ENCODE data around the gene VEZF1. TPM values are rescaled to one million over a fixed set of nuclear protein-coding genes. Genes with fewer than 3 reads are reported as not detected.

Gene VEZF1
- total RNA-seq, 4 donors from 2014 or later = 88.5 to 147 (median 91.4) TPM

DNA sequence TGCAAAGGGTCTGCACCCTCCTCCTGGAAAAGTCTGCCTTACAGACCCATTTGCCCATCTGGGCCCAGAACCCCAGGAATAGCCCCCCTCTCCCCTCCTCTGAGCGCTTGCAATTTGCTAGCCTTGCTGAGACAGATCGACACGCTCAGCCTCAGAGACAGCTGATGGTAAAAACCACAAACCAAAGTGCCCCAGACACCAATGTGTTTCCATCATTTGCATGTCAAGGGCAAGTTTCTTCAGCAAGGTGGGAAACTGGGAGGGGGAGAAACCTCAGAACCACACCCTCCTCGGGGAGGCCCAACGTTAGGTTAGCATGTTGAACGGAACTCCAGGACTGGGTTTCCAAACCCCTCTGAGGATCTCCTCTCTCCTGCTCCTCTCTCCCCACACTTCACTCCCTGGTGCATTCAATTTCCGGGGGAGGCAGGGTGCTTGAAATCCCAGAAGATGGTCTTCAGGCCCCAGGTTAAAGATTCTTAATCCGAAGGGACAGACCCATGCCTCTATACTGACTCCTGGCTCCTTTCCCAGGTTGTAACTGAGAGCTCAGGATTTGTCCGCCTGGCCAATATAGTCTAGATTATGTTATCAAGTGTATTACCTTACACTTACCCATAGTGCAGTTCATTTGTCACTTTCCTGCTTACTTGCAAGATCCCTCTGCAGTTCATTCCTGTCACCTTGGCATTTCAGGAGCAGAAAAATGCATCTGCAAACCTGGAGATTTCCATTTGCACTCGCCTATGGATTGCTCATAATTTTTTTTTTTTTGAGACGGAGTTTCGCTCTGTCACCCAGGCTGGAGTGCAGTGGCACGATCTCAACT lies 31.5 kb downstream of the VEZF1 start:
- Histone ChIP-seq H3K36me3 (no peaks in the 10 kb centered on the region), H3K9me3 (no peaks in the 10 kb centered on the region), H3K4me3 (replicated peaks in 1 of 3) (no peak overlapping the region), H3K27me3 (no peaks in the 10 kb centered on the region), H3K4me1 (peaks cover 6 to 24% of the 10 kb centered on the region in 2 donors), H3K27ac (no peak overlapping the region)
- intact Hi-C loops (cut with DNase I) = loop anchor here (5.0 kb wide), 1 partner anchor 89 kb away; no protein-coding TSS in a partner anchor
- 78 to 80% methylated on average over 13 of the region's 13 CpGs for WGBS, 2 donors
- DNase-seq = peak in 1 of 2 donors; percentile 1
- no peak for TF ChIP-seq POLR2A (IDR thresholded peaks at IDR 0.05)
- TF ChIP-seq, protein P1, sequence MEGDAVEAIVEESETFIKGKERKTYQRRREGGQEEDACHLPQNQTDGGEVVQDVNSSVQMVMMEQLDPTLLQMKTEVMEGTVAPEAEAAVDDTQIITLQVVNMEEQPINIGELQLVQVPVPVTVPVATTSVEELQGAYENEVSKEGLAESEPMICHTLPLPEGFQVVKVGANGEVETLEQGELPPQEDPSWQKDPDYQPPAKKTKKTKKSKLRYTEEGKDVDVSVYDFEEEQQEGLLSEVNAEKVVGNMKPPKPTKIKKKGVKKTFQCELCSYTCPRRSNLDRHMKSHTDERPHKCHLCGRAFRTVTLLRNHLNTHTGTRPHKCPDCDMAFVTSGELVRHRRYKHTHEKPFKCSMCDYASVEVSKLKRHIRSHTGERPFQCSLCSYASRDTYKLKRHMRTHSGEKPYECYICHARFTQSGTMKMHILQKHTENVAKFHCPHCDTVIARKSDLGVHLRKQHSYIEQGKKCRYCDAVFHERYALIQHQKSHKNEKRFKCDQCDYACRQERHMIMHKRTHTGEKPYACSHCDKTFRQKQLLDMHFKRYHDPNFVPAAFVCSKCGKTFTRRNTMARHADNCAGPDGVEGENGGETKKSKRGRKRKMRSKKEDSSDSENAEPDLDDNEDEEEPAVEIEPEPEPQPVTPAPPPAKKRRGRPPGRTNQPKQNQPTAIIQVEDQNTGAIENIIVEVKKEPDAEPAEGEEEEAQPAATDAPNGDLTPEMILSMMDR (IDR thresholded peaks at IDR 0.05) = no peak

- Histone ChIP-seq H3K27ac (peak within 1 kb of the TSS; percentile 74 to 97 (median 95)), H3K27me3 (no peaks in the 10 kb centered on the region), H3K4me3 (replicated peaks in 1 of 3) (peak within 1 kb of the TSS; percentile 42 to 97 (median 79)), H3K4me1 (peaks cover 15 to 33% of the 10 kb centered on the region in 2 donors), H3K9me3 (no peaks in the 10 kb centered on the region), H3K36me3 (no peaks in the 10 kb centered on the region)
- WGBS, 2 donors = 0 to 4% methylated on average over 9 to 22 of the region's 79 CpGs
- intact Hi-C loops (cut with DNase I) = loop anchor here (5.0 kb wide), 1 partner anchor 88 kb away; no protein-coding TSS in a partner anchor
- TF ChIP-seq, protein P1 (IDR thresholded peaks at IDR 0.05) = peak in 4 of 6 experiments; percentile 7 to 61 (median 46)
- peak in 1 of 2 donors; percentile 56 for TF ChIP-seq POLR2A (IDR thresholded peaks at IDR 0.05)
- DNase-seq = peak; percentile 77 to 80
These were observed 32.7 kb downstream of the VEZF1 start, which contains the start of gene CUEDC1 for GRCh38 chr17:57955183-57955931. TSS of gene CUEDC1 (minus strand) at chr17:57955412. CDS start at chr17:57885564, 69,848 bp downstream.

- no peaks in the 10 kb centered on the region for H3K27me3 ChIP-seq
- H3K27ac ChIP-seq = peak overlapping the region; percentile 74 to 97 (median 95)
- H3K4me3 ChIP-seq (replicated peaks in 1 of 3) = peak overlapping the region; percentile 42 to 97 (median 79)
- no peaks in the 10 kb centered on the region for H3K36me3 ChIP-seq
- intact Hi-C loops (cut with DNase I) = loop anchor here (5.0 kb wide), 2 partner anchors 62 to 87 kb away; no protein-coding TSS in a partner anchor
- DNase-seq = peak; percentile 70 to 76
- 0 to 6% methylated on average over 17 to 22 of the region's 85 CpGs for WGBS, 2 donors
- peak in 1 of 2 donors; percentile 44 for TF ChIP-seq POLR2A (IDR thresholded peaks at IDR 0.05)
- TF ChIP-seq, protein P1 (IDR thresholded peaks at IDR 0.05) = no peak
- H3K4me1 ChIP-seq = peaks cover 22 to 41% of the 10 kb centered on the region in 2 donors
- no peaks in the 10 kb centered on the region for H3K9me3 ChIP-seq
These were observed 33.5 kb downstream of the VEZF1 start for GRCh38 chr17:57954397-57955182.

DNA sequence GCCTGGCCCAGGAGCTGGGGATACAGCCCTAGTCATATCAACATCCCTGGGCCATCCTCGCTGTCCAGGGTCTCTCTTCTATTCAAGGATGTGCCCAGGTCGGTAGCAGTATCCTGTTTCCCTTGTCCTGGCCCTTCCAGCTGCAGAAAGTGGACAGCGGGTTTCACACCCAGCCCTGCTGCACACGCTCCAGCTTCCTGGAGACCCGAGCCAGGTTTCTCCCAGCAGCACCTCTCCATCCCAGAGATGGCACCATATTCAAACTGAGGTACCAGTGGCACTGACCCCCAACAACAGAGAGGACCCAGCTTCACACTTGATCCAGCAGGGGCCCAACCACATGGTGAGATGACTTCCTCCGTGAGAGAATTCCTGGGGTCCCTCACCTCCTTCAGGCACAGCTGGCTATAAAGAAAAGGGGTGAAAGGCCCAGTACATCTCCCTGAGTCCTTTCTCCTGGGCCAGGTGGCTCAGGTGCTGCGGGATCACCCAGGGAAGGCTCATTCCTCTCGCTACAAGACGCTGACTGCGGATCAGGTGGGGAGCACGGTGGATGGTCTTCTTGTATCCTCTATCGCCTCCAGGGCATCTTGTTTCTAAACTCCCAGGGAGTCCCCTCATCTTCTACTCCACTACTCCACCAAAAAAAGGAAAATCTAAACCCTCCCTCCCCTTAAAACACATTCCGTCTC lies 34.2 kb downstream of the VEZF1 start:
- Histone ChIP-seq H3K4me1 (peaks cover 30 to 48% of the 10 kb centered on the region in 2 donors), H3K36me3 (no peaks in the 10 kb centered on the region), H3K27me3 (no peaks in the 10 kb centered on the region), H3K9me3 (no peaks in the 10 kb centered on the region), H3K27ac (peak overlapping the region; percentile 74 to 97 (median 95)), H3K4me3 (replicated peaks in 1 of 3) (peak overlapping the region in 2 of 3 donors; percentile 79 to 97)
- 66 to 76% methylated on average over 9 to 13 of the region's 13 CpGs for WGBS, 2 donors
- intact Hi-C loops (cut with DNase I) = loop anchor here (5.0 kb wide), 1 partner anchor 62 kb away; no protein-coding TSS in a partner anchor
- no peak for TF ChIP-seq POLR2A (IDR thresholded peaks at IDR 0.05)
- TF ChIP-seq, protein P1 (IDR thresholded peaks at IDR 0.05) = no peak
- no peak for DNase-seq

Measured in thyroid gland (tissue), 4 donors.